ENCODE results near the gene VWA5A. TPM values are rescaled to one million over a fixed set of nuclear protein-coding genes. Genes with fewer than 3 reads are reported as not detected.

The VWA5A gene
- total RNA-seq, 4 donors from 2014 or later = 10.1 to 72.5 (median 37.2) TPM

GRCh38 chr11:124085583-124085982 is 29.7 kb upstream of the VWA5A start:
- Histone ChIP-seq H3K27me3 (no peaks in the 10 kb centered on the region), H3K4me1 (no peaks in the 10 kb centered on the region), H3K36me3 (no peaks in the 10 kb centered on the region), H3K9me3 (no peaks in the 10 kb centered on the region), H3K27ac (no peak overlapping the region), H3K4me3 (no peak overlapping the region)
- intact Hi-C loops (cut with DNase I; ENCODE audit: low total_unique reads) = no loop called here
- 72% methylated on average over 3 of the region's 3 CpGs; no CpG with 5 or more reads in 1 of the 2 donors for WGBS, 2 donors (ENCODE audit: low coverage in 1 of 2)
- TF ChIP-seq POLR2A (IDR thresholded peaks at IDR 0.05) (no peak), EP300 (IDR thresholded peaks at IDR 0.05; ENCODE audit: low read depth) (no peak), POLR2AphosphoS5 (IDR thresholded peaks at IDR 0.05) (no peak), CTCF (IDR thresholded peaks at IDR 0.05) (no peak)
- in situ Hi-C loops (cut with MboI; ENCODE audit: low pct_ligation_motif_present in 1 of 4, low pct_unique_long_range_greater_than_20kb in 1 of 4, low sequenced_read_pairs in 3 of 4) = no loop called here
- DNase-seq = no peak

- intact Hi-C loops (cut with DNase I; ENCODE audit: low total_unique reads) (no loop called here), in situ Hi-C loops (cut with MboI; ENCODE audit: low pct_ligation_motif_present in 1 of 4, low pct_unique_long_range_greater_than_20kb in 1 of 4, low sequenced_read_pairs in 3 of 4) (no loop called here)
- Histone ChIP-seq H3K4me1 (no peaks in the 10 kb centered on the region), H3K27ac (no peak overlapping the region), H3K9me3 (no peaks in the 10 kb centered on the region), H3K4me3 (no peak overlapping the region), H3K36me3 (no peaks in the 10 kb centered on the region), H3K27me3 (no peaks in the 10 kb centered on the region)
- 56 to 69% methylated on average over 8 to 10 of the region's 10 CpGs for WGBS, 2 donors (ENCODE audit: low coverage in 1 of 2)
- no peak for DNase-seq
- TF ChIP-seq CTCF (IDR thresholded peaks at IDR 0.05) = no peak
- no peak for TF ChIP-seq POLR2AphosphoS5 (IDR thresholded peaks at IDR 0.05)
- TF ChIP-seq EP300 (IDR thresholded peaks at IDR 0.05; ENCODE audit: low read depth) = no peak
- no peak for TF ChIP-seq POLR2A (IDR thresholded peaks at IDR 0.05)
Observed at GRCh38 chr11:124085997-124086846, 29.0 kb upstream of the VWA5A start.

- Histone ChIP-seq H3K27ac (no peak overlapping the region), H3K4me3 (no peak overlapping the region), H3K9me3 (no peaks in the 10 kb centered on the region), H3K4me1 (no peaks in the 10 kb centered on the region), H3K27me3 (no peaks in the 10 kb centered on the region), H3K36me3 (no peaks in the 10 kb centered on the region)
- intact Hi-C loops (cut with DNase I; ENCODE audit: low total_unique reads) (no loop called here), in situ Hi-C loops (cut with MboI; ENCODE audit: low pct_ligation_motif_present in 1 of 4, low pct_unique_long_range_greater_than_20kb in 1 of 4, low sequenced_read_pairs in 3 of 4) (no loop called here)
- no peak for DNase-seq
- TF ChIP-seq CTCF (IDR thresholded peaks at IDR 0.05) (no peak), POLR2AphosphoS5 (IDR thresholded peaks at IDR 0.05) (no peak), POLR2A (IDR thresholded peaks at IDR 0.05) (no peak), EP300 (IDR thresholded peaks at IDR 0.05; ENCODE audit: low read depth) (no peak)
Observed at GRCh38 chr11:124090996-124091395, 24.3 kb upstream of the VWA5A start.

- H3K9me3 ChIP-seq = no peaks in the 10 kb centered on the region
- in situ Hi-C loops (cut with MboI; ENCODE audit: low pct_ligation_motif_present in 1 of 4, low pct_unique_long_range_greater_than_20kb in 1 of 4, low sequenced_read_pairs in 3 of 4) = no loop called here
- no peak overlapping the region for H3K27ac ChIP-seq
- H3K4me1 ChIP-seq = no peaks in the 10 kb centered on the region
- no peak overlapping the region for H3K4me3 ChIP-seq
- H3K36me3 ChIP-seq = no peaks in the 10 kb centered on the region
- no peak for TF ChIP-seq EP300 (IDR thresholded peaks at IDR 0.05; ENCODE audit: low read depth)
- TF ChIP-seq POLR2A (IDR thresholded peaks at IDR 0.05) = no peak
- no peak for TF ChIP-seq POLR2AphosphoS5 (IDR thresholded peaks at IDR 0.05)
- no peak for TF ChIP-seq CTCF (IDR thresholded peaks at IDR 0.05)
- H3K27me3 ChIP-seq = no peaks in the 10 kb centered on the region
- WGBS, 2 donors (ENCODE audit: low coverage in 1 of 2) = 78 to 84% methylated on average over 2 of the region's 2 CpGs
- no peak for DNase-seq
- intact Hi-C loops (cut with DNase I; ENCODE audit: low total_unique reads) = no loop called here
Observed at GRCh38 chr11:124093330-124093729, 21.9 kb upstream of the VWA5A start.
